Esophagus muscularis mucosa (tissue), 4 donors: ENCODE results near the gene FSIP2. TPM values are rescaled to one million over a fixed set of nuclear protein-coding genes. Genes with fewer than 3 reads are reported as not detected.

Source experiments
- DNase-seq: peaks from one replicate; pipeline ENCODE4 v3.0.0-alpha.2; 2017; ENCODE audit errors: extremely low spot score
- H3K27ac ChIP-seq, 4 donors: fragments of 200-600 bp; sonication (generic); replicated peaks in 1 of 4; 1 replicate in 3 of 4; 2 replicates in 1 of 4; pipeline ENCODE4 v1.5.1; 2016 to 2019; ENCODE audit warnings: mild to moderate bottlenecking in 1 of 4
- H3K27me3 ChIP-seq, 4 donors: fragments of 200-600 bp; sonication (generic); one replicate each; pipeline versions ENCODE4 v1.5.1 to v1.6.0; 2016 to 2019
- H3K36me3 ChIP-seq, 4 donors: fragments of 200-600 bp; sonication (generic); one replicate each; pipeline ENCODE4 v1.5.1; 2016 to 2019
- H3K4me1 ChIP-seq, 4 donors: fragments of 200-600 bp; sonication (generic); one replicate each; pipeline ENCODE4 v1.5.1; 2016 to 2019
- H3K4me3 ChIP-seq, 4 donors: fragments of 200-600 bp; sonication (generic); 1 replicate in 2 of 4; 2 replicates in 2 of 4; pipeline ENCODE4 v1.5.1; 2016 to 2019; ENCODE audit warnings: mild to moderate bottlenecking in 4 of 4, moderate library complexity in 1 of 4
- H3K9me3 ChIP-seq, 4 donors: fragments of 200-600 bp; sonication (generic); 1 replicate in 3 of 4; 2 replicates in 1 of 4; pipeline ENCODE4 v1.5.1; 2016 to 2019
- CTCF ChIP-seq, 3 experiments: fragments of 200-600 bp in 2 of 3; fragments of 450-650 bp in 1 of 3; sonication (generic) in 2 of 3; IDR thresholded peaks; one replicate each; pipeline ENCODE4 v1.5.1; 2017 to 2019; ENCODE audit warnings: antibody characterized with exemption in 3 of 3, mild to moderate bottlenecking in 2 of 3, moderate library complexity in 1 of 3
- EP300 ChIP-seq: sonication (generic); formaldehyde crosslinking; IDR thresholded peaks from one replicate; pipeline ENCODE4 v1.6.1; 2017; ENCODE audit warnings: antibody characterized with exemption
- POLR2A ChIP-seq: fragments of 450-650 bp; IDR thresholded peaks from one replicate; pipeline ENCODE4 v1.6.1; 2017; ENCODE audit warnings: antibody characterized with exemption, moderate library complexity, mild to moderate bottlenecking, low read depth
- POLR2AphosphoS5 ChIP-seq, 2 donors: sonication (generic); formaldehyde crosslinking; IDR thresholded peaks; one replicate each; pipeline ENCODE4 v1.6.1; 2017; ENCODE audit warnings: antibody characterized with exemption in 2 of 2
- WGBS: methylation state at CpG from one replicate; pipeline ENCODE4 v1.1.5; 2018; 5-methylcytosine and 5-hydroxymethylcytosine counted together
- intact Hi-C: fragments of 100-400 bp; cut with DNase I; formaldehyde crosslinking; loops from one replicate; pipeline ENCODE4 v1.15.1; 2023
- total RNA-seq, 4 donors: library from RNA; depleted of rRNA; stranded (reverse); fragments of >200 nt; gene quantifications; one replicate each; pipeline versions ENCODE4 v1.1.0 to v1.2.1, GENCODE V29; 2016

Gene FSIP2
- total RNA-seq, 4 donors from 2014 or later, result 0.11 to 0.83 (median 0.64) TPM

GRCh38 chr2:185734658-185735057 lies 3.9 kb upstream of the FSIP2 start:
- TF ChIP-seq POLR2A (no peak), EP300 (no peak), CTCF (IDR thresholded peaks at IDR 0.05) (no peak), POLR2AphosphoS5 (IDR thresholded peaks at IDR 0.05) (no peak)
- no peak for DNase-seq
- H3K9me3 ChIP-seq, result peaks cover 0 to 10% (median 0%) of the 10 kb centered on the region in 4 donors
- H3K27me3 ChIP-seq, result peaks cover 0 to 12% (median 2%) of the 10 kb centered on the region in 4 donors
- intact Hi-C loops, result no loop called here
- 46% methylated on average over 1 of the region's 1 CpG for WGBS
- H3K27ac ChIP-seq, result no peak overlapping the region
- no peak overlapping the region for H3K4me3 ChIP-seq
- no peaks in the 10 kb centered on the region for H3K36me3 ChIP-seq
- H3K4me1 ChIP-seq, result peaks cover 0 to 10% (median 6%) of the 10 kb centered on the region in 4 donors

- no peak for DNase-seq
- Histone ChIP-seq H3K36me3 (no peaks in the 10 kb centered on the region), H3K9me3 (peaks cover 0 to 10% (median 0%) of the 10 kb centered on the region in 4 donors), H3K4me3 (no peak overlapping the region), H3K27me3 (peaks cover 0 to 12% (median 2%) of the 10 kb centered on the region in 4 donors), H3K4me1 (peaks cover 0 to 10% (median 6%) of the 10 kb centered on the region in 4 donors), H3K27ac (no peak overlapping the region)
- TF ChIP-seq CTCF (IDR thresholded peaks at IDR 0.05) (no peak), POLR2A (no peak), EP300 (no peak), POLR2AphosphoS5 (IDR thresholded peaks at IDR 0.05) (no peak)
- intact Hi-C loops, result no loop called here
- WGBS, result 82% methylated on average over 2 of the region's 2 CpGs
Measured at GRCh38 chr2:185736210-185736609, 2.4 kb upstream of the FSIP2 start.

- no peak for DNase-seq
- no peaks in the 10 kb centered on the region for H3K36me3 ChIP-seq
- no peaks in the 10 kb centered on the region for H3K4me1 ChIP-seq
- TF ChIP-seq CTCF (IDR thresholded peaks at IDR 0.05) (no peak), POLR2A (no peak), POLR2AphosphoS5 (IDR thresholded peaks at IDR 0.05) (no peak), EP300 (no peak)
- WGBS, result 94% methylated on average over 5 of the region's 5 CpGs
- no peak overlapping the region for H3K27ac ChIP-seq
- no peaks in the 10 kb centered on the region for H3K27me3 ChIP-seq
- no peaks in the 10 kb centered on the region for H3K9me3 ChIP-seq
- H3K4me3 ChIP-seq, result no peak overlapping the region
- intact Hi-C loops, result no loop called here
Measured at GRCh38 chr2:185745864-185746859, 7.6 kb downstream of the FSIP2 start.

- no peak overlapping the region for H3K27ac ChIP-seq
- no peak for TF ChIP-seq POLR2A
- TF ChIP-seq CTCF (IDR thresholded peaks at IDR 0.05), result no peak
- no peak for TF ChIP-seq POLR2AphosphoS5 (IDR thresholded peaks at IDR 0.05)
- TF ChIP-seq EP300, result no peak
- no peaks in the 10 kb centered on the region for H3K36me3 ChIP-seq
- H3K27me3 ChIP-seq, result no peaks in the 10 kb centered on the region
- no peaks in the 10 kb centered on the region for H3K9me3 ChIP-seq
- DNase-seq, result no peak
- H3K4me3 ChIP-seq, result no peak overlapping the region
- intact Hi-C loops, result no loop called here
- no peaks in the 10 kb centered on the region for H3K4me1 ChIP-seq
Measured at GRCh38 chr2:185757356-185757755, 18.8 kb downstream of the FSIP2 start.
